ENCODE measurements around the gene MYO3B.

- no peak for TF ChIP-seq CTCF (IDR thresholded peaks at IDR 0.05)
- no peak for TF ChIP-seq POLR2AphosphoS5 (IDR thresholded peaks at IDR 0.05)
- no peak for TF ChIP-seq EP300 (IDR thresholded peaks at IDR 0.05)
- no peak for TF ChIP-seq POLR2A (IDR thresholded peaks at IDR 0.05)
These were observed 40.5 kb downstream of the MYO3B start for GRCh38 chr2:170218456-170218855.

Data from sigmoid colon (tissue), 4 donors.